H7 (cell line): Measurements from ENCODE around the gene NDUFS4. TPM values are rescaled to one million over a fixed set of nuclear protein-coding genes. Genes with fewer than 3 reads are reported as not detected.
"Not testable (repeated sequence)": the region's sequence is repeated elsewhere in the genome, so short reads cannot be mapped to it uniquely, and the experiment has no call there.

ENCODE experiments used
- DNase-seq: peaks from one replicate; pipeline ENCODE4 v3.0.0; 2012
- H3K27me3 ChIP-seq: 2 replicates; pipeline ENCODE4 v1.6.0; 2011; ENCODE audit warnings: mild to moderate bottlenecking, low read length; ENCODE audit not compliant: control insufficient read depth, insufficient read depth
- H3K36me3 ChIP-seq: replicated peaks from 2 replicates; pipeline ENCODE4 v1.5.1; 2011; ENCODE audit warnings: low read length; ENCODE audit not compliant: control insufficient read depth, insufficient read depth
- H3K4me3 ChIP-seq: 2 replicates; pipeline ENCODE4 v1.5.1; 2011; ENCODE audit warnings: low read depth, mild to moderate bottlenecking, control low read depth, low read length, moderate library complexity; ENCODE audit not compliant: insufficient read depth
- total RNA-seq: library from RNA; depleted of rRNA; stranded (reverse); fragments of >200 nt; shearing (Covaris generic); gene quantifications from 2 replicates; pipeline ENCODE4 v1.2.3, GENCODE V29; 2014; rRNA removed

NDUFS4 gene
- total RNA-seq = 106 and 163 TPM in 2 replicates

GRCh38 chr5:53560506-53561191 is at the start of gene NDUFS4:
NDUFS4 (plus strand) TSS chr5:53560639; CDS start chr5:53560663, 24 bp downstream.
- peak; percentile 52 for DNase-seq
- no peaks in the 10 kb centered on the region for H3K27me3 ChIP-seq
- peak within 1 kb of the TSS; percentile 81 for H3K4me3 ChIP-seq
- no peaks in the 10 kb centered on the region for H3K36me3 ChIP-seq

DNA sequence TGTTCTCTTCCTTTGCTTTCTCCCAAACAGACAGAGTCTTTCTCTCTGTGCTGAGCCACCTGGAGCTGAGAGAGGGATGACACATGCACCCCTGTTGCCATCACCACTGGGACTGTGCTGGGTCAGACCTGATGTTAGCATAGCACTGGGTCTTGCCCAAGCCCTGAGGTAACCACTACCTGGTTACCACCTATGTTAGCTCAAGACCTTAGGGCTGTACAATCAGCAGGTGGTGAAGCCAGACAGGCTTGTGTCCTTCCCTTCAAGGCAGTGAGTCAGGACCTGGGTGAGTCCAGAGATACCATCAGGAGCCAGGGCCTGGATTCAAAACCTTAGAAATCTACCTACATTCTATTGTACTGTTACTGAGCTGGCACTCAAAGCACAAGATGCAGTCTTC is 47.9 kb upstream of the NDUFS4 start:
- DNase-seq = no peak
- no peaks in the 10 kb centered on the region for H3K36me3 ChIP-seq
- no peaks in the 10 kb centered on the region for H3K27me3 ChIP-seq
- H3K4me3 ChIP-seq = no peak overlapping the region

GRCh38 chr5:53515988-53516387 is 44.5 kb upstream of the NDUFS4 start:
- no peaks in the 10 kb centered on the region for H3K27me3 ChIP-seq
- no peaks in the 10 kb centered on the region for H3K36me3 ChIP-seq
- H3K4me3 ChIP-seq = no peak overlapping the region
- DNase-seq = no peak

DNA sequence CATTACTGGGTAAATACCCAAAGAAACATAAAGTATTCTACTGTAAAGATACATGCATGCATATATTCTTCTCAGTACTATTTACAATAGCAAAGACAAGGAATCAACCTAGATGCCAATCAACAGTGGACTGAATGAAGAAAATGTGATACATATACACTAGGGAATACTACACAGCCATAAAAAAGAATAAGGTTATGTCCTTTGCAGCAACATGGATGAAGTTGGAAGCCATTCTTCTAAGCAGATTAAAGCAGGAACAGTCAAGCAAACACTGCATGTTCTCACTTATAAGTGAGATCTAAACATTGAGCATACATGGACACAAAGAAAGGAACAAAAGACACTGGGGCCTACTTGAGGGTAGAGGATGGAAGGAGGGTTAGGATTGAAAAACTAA is 39.6 kb upstream of the NDUFS4 start:
- no peak for DNase-seq
- no peaks in the 10 kb centered on the region for H3K27me3 ChIP-seq
- no peaks in the 10 kb centered on the region for H3K36me3 ChIP-seq
- no peak overlapping the region for H3K4me3 ChIP-seq

- H3K27me3 ChIP-seq = no peaks in the 10 kb centered on the region
- no peak overlapping the region for H3K4me3 ChIP-seq
- H3K36me3 ChIP-seq = no peaks in the 10 kb centered on the region
These were observed 22.7 kb upstream of the NDUFS4 start for GRCh38 chr5:53537711-53538110.

DNA sequence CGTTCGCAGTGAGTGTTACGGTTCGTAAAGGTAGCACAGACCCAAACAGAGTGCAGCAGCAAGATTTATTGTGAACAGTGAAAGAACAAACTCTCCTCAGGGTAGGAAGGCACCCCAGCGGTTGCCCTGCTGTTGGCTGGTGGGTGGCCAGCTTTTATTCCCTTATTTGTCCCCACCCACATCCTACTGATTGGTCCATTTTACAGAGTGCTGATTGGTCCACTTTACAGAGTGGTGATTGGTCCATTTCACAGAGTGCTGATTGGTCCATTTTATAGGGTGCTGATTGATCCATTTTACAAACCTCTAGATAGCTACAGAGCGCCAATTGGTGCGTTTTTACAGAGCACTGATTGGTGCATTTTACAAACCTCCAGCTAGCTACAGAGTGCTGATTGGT is 19.7 kb upstream of the NDUFS4 start:
- H3K36me3 ChIP-seq, H3K27me3 ChIP-seq, H3K4me3 ChIP-seq, DNase-seq: not testable (repeated sequence)

More at GRCh38 chr5:53537711-53538110, 22.7 kb upstream of the NDUFS4 start:
- no peak for DNase-seq

GRCh38 chr5:53541859-53542258 is 18.6 kb upstream of the NDUFS4 start:
- Histone ChIP-seq H3K36me3 (no peaks in the 10 kb centered on the region), H3K4me3 (no peak overlapping the region), H3K27me3 (no peaks in the 10 kb centered on the region)
- DNase-seq = no peak

DNA sequence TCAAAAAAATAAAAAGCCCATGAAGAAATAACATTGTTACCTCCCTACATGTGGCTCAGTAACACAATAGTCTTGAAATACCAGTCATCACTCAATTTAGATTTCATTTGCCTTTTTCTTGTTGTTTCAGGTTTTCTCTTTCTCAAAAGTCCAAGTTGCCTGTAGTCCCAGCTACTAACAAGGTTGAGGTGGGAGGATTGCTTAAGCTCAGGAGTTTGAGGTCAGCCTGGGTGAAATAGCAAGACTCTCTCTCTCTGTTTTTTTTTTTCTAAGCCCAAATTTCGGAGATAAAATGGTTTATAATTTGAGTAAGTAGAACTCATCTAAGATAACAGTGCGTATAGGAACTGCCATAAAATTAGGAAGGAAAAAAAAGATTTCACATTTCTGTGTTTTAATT is 17.5 kb upstream of the NDUFS4 start:
- Histone ChIP-seq H3K36me3 (no peaks in the 10 kb centered on the region), H3K4me3 (no peak overlapping the region), H3K27me3 (no peaks in the 10 kb centered on the region)
- DNase-seq = no peak

GRCh38 chr5:53543401-53543800 is 17.0 kb upstream of the NDUFS4 start:
- Histone ChIP-seq H3K36me3 (no peaks in the 10 kb centered on the region), H3K4me3 (no peak overlapping the region), H3K27me3 (no peaks in the 10 kb centered on the region)
- no peak for DNase-seq

- Histone ChIP-seq H3K36me3 (no peaks in the 10 kb centered on the region), H3K4me3 (no peak overlapping the region), H3K27me3 (no peaks in the 10 kb centered on the region)
- DNase-seq = peak; percentile 48
These were observed 14.7 kb upstream of the NDUFS4 start for GRCh38 chr5:53545744-53546143.

DNA sequence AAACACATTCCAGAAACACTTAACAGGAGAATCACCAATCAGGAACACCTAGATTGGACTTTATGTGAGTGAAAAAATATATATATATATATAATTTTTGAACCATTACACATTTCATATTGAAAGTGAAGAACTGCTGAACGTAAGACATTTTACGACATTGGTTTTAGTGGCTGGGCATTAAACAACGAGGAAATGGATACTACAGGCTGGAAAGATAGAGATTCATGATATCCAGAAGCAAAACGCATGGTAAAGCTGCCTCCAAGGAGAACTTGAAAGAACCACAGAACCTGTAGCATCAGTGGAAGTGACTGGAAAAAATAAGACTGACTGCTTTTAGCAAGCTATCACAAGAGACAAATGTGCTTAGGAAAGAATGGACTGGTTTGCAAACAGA is 13.2 kb upstream of the NDUFS4 start:
- DNase-seq = no peak
- Histone ChIP-seq H3K27me3 (no peaks in the 10 kb centered on the region), H3K36me3 (no peaks in the 10 kb centered on the region), H3K4me3 (no peak overlapping the region)

DNA sequence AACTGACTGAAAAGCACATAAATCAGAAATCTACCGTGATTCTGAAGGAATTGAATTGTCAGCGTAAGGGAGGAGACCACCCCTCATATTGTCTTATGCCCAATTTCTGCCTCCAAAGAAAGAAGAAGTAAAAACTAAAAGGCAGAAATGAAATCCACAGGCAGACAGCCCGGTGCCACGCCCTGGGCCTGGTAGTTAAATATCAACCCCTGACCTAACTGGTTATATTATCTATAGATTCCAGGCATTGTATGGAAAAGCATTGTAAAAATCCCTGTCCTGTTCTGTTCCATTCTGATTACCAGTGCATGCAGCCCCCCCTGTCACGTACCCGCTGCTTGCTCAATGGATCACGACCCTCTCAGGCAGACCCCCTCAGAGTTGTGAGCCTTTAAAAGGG is 11.9 kb upstream of the NDUFS4 start:
- H3K27me3 ChIP-seq, H3K36me3 ChIP-seq, DNase-seq, H3K4me3 ChIP-seq: not testable (repeated sequence)

GRCh38 chr5:53549792-53550191 is 10.6 kb upstream of the NDUFS4 start:
- no peak for DNase-seq
- no peaks in the 10 kb centered on the region for H3K36me3 ChIP-seq
- H3K4me3 ChIP-seq = no peak overlapping the region
- H3K27me3 ChIP-seq = no peaks in the 10 kb centered on the region

- no peak for DNase-seq
- Histone ChIP-seq H3K36me3 (no peaks in the 10 kb centered on the region), H3K4me3 (no peak overlapping the region), H3K27me3 (no peaks in the 10 kb centered on the region)
These were observed 7.9 kb upstream of the NDUFS4 start for GRCh38 chr5:53552561-53552960.

DNA sequence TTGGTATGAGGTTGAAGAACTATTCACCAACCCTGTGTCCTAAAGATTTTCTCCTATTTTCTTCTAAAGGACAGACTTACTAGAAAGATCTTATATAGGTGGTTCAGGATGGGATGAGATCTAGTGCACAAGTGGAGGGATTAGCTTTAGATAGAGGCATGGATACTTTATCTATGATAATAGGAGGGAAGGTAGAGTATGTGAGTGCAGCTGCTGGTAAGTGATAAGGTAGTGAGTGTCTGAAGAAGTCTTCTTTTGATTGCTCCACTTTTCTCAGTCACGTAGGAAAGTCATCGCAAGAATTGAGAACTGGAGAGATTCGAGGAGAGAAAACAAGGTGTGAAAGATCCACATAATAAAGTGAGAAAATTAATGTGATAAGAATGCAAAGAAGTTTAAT is 6.0 kb upstream of the NDUFS4 start:
- no peak for DNase-seq
- Histone ChIP-seq H3K4me3 (no peak overlapping the region), H3K36me3 (no peaks in the 10 kb centered on the region), H3K27me3 (no peaks in the 10 kb centered on the region)

- Histone ChIP-seq H3K4me3 (no peak overlapping the region), H3K27me3 (no peaks in the 10 kb centered on the region), H3K36me3 (no peaks in the 10 kb centered on the region)
- no peak for DNase-seq
These were observed 5.3 kb upstream of the NDUFS4 start for GRCh38 chr5:53555160-53555559.
